Measurements from ENCODE around the gene STK36. TPM values are rescaled to one million over a fixed set of nuclear protein-coding genes. Genes with fewer than 3 reads are reported as not detected.

STK36 gene
- 37.0 and 40.1 TPM in 2 replicates for total RNA-seq

GRCh38 chr2:218671654-218672566 lies at the start of gene STK36, which contains the start of gene RNF25:
Gene STK36, plus strand, starts transcription at chr2:218672086. Its CDS starts 744 bp downstream, at chr2:218672830.
Gene RNF25, minus strand, starts transcription at chr2:218672002. Its CDS starts 32 bp downstream, at chr2:218671970.

GRCh38 chr2:218659258-218659987 lies 12.5 kb upstream of the STK36 start, which contains the start of the genes BCS1L and ZNF142:
Gene BCS1L, plus strand, starts transcription at chr2:218659683. Its CDS starts 1,305 bp downstream, at chr2:218660988.
Gene ZNF142, minus strand, starts transcription at chr2:218659623. Its CDS starts 3,194 bp downstream, at chr2:218656429.

GRCh38 chr2:218710687-218711549 lies 39.0 kb downstream of the STK36 start, which contains the start of gene TTLL4:
Gene TTLL4, plus strand, starts transcription at chr2:218710835. Its CDS starts 26,842 bp downstream, at chr2:218737677.

Other genes starting within 250 kb of the STK36 start
- 10.1 and 10.6 TPM in 2 replicates for gene USP37, start 103.7 kb upstream of the STK36 start, total RNA-seq
- 33.0 and 43.0 TPM in 2 replicates for gene CNOT9, start 103.2 kb upstream of the STK36 start, total RNA-seq
- 0.59 and 0.78 TPM in 2 replicates for gene PLCD4, start 64.2 kb upstream of the STK36 start, total RNA-seq
- gene ZNF142, start 12.5 kb upstream of the STK36 start, total RNA-seq, result 6.2 and 12.5 TPM in 2 replicates
- 26.1 and 35.8 TPM in 2 replicates for gene BCS1L, start 12.4 kb upstream of the STK36 start, total RNA-seq
- 20.0 and 23.2 TPM in 2 replicates for gene RNF25, start 84 bp upstream of the STK36 start, total RNA-seq
- gene TTLL4, start 38.7 kb downstream of the STK36 start, total RNA-seq, result 5.0 and 12.7 TPM in 2 replicates
- 1.4 and 8.0 TPM in 2 replicates for gene CYP27A1, start 110.1 kb downstream of the STK36 start, total RNA-seq
- gene PRKAG3, start 159.7 kb downstream of the STK36 start, total RNA-seq, result not detected in 2 replicates
- gene WNT6, start 187.7 kb downstream of the STK36 start, total RNA-seq, result not detected in 2 replicates
- not detected in 2 replicates for gene WNT10A, start 208.8 kb downstream of the STK36 start, total RNA-seq

All from smooth muscle cell of the umbilical artery (primary cell).